Right ventricle myocardium superior (tissue), 1 donor: ENCODE results near the gene LGR4. TPM values are rescaled to one million over a fixed set of nuclear protein-coding genes. Genes with fewer than 3 reads are reported as not detected.
"Not testable (repeated sequence)": the region's sequence is repeated elsewhere in the genome, so short reads cannot be mapped to it uniquely, and the experiment has no call there.

ENCODE experiments used
- ATAC-seq: fragments of 200-7000 bp; cut with Tn5 transposase; one replicate; pipeline ENCODE4 v1.9.1; 2020; ENCODE audit warnings: mild to moderate bottlenecking; ENCODE audit not compliant: poor library complexity
- DNase-seq: peaks from one replicate; pipeline ENCODE4 v3.0.0-alpha.2; 2020
- intact Hi-C: fragments of 100-400 bp; cut with DNase I; formaldehyde crosslinking; loops from one replicate; pipeline ENCODE4 v1.11.2; 2022
- microRNA-seq: library from miRNA; unstranded; fragments of <30 nt; microRNA quantifications from one replicate; pipeline ENCODE4 v1.2.0, GENCODE V29; 2020
- total RNA-seq: library from RNA; stranded (reverse); fragmentation: NEBNext Ultra II Directional; extraction: Animal tissue kit (Norgen Biotek cat#: 25700); gene quantifications from one replicate; pipeline ENCODE4 v1.2.1, GENCODE V29; 2021
- donor health status: DM: no; HTN: yes; CAD: no; lungs with severe emphysema.

Gene LGR4
- total RNA-seq, 1 donor from 2014 or later: 24.2 TPM

DNA sequence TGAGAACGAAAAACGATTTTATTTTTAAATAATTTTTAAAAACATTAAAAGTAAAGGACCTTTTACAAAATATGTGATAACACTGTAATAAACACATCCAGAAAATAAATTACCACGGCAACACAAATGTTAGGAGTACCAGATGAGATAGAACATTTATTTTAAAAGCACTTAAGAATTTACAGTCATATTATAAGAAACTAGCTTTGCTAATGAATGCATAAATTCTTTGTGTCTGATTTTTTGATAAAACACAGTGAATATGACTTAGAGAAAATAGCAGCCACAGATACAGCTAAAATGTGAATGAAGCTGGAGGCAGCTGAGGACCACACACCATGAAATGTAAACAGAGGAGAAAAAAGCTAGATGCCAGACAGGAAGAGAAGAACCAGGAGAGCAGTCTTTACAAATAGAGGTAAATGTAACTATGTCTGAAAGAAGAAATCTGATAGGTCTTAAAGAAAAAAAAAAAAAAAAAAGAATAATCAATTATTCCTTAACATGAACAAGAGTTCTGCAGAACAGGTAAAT lies 124.2 kb downstream of the LGR4 start:
- DNase-seq (no peak), ATAC-seq (no peak)
- intact Hi-C loops: no loop called here

DNA sequence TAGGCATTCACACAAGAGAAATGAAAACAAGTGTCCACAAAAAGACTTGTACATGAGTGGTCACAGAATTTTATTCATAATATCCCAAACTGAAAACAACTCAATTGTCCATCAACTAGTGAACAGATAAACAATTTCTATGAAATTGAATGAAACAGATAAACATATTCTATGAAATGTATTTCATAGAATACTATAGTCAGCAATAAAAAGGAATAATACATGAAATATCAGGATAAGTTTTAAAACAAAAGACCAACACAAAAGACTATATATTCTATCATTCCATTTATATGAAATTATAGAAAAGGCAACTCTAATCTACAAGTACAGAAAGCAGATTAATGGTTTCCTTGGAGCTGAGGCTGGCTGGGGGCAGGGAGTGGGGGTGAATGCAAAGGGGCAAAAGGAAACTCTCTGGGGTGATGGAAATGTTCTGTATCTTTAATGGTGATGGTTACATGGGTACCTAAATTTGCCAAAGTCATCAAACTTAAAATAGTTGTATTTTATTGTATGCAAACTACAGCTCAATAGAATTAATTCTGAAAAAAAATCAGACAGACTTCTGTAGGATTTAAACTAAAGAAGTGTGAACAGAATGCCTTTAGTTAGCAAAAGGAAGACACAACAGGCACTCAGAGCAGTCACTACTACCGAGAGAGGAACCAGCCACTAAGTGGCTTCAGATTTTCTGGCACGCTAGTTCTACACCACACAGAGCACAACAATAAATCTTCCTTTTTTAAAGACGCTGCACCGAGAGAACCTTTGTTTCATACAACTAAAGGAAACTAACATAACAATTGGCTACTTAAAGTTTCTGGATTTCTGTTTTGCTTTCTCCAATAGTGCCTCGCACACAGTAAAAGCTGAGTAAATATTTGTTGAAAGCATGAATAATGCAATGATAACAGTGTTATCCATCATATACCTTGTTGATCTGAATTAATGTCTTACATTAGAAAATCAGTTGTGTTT lies 124.9 kb downstream of the LGR4 start:
- ATAC-seq: peak; percentile 66
- intact Hi-C loops: no loop called here
- no peak for DNase-seq

DNA sequence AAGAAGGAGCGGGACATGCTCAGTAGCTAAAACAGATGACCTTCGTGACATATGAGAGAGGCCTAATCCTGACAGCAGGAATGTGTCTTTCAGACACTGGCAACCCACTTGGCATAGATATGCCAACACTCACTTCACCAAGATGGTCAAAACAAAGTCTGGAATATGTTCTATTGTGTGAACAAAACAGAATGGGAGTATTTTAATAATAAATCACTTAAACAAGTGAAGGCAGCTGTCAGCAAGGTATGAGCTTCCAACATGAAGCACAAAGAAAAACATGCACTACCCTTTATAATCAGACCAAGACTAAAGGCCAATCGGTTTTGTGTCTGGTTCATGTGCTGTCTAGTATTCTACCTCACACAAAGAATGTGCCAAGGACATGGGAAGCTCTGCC lies 132.6 kb downstream of the LGR4 start:
- intact Hi-C loops: no loop called here
- DNase-seq: no peak
- ATAC-seq: peak; percentile 96

DNA sequence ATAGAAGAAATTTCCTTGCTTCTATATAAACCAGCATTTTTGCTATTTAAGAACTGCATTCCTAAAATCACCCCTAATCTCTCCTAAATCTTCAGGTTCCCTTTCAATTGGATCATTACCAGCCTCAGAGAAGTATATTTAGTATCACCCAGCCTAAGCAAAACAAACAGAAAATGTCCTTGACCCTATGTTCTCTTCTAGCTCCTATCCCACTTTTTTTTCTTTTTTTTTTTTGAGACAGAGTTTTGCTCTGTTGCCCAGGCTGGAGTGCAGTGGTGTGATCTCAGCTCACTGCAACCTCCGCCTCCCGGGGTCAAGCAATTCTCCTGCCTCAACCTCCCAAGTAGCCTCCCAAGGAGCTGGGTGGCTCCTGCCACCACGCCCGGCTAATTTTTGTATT lies 137.8 kb downstream of the LGR4 start:
- DNase-seq, ATAC-seq, intact Hi-C loops: not testable (repeated sequence)

DNA sequence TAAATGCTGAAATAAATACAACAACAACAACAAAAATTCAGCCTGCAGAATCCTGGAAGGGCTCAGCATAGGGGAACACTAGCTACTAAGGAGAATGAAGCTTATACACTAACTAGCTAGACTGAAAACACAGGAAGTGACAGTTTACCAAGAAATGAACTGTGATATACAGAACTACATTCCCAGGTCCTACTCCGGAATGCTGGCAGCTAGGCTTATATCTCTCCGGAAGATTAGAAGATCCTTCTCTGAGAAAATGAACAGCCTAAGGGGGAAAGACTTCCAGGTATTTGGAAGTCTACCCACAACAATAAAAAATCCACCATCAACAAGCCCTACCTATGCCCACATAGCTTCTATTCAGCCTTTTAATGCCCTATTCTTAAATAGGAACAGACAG lies 140.6 kb downstream of the LGR4 start:
- DNase-seq (no peak), ATAC-seq (no peak)
- intact Hi-C loops: no loop called here

DNA sequence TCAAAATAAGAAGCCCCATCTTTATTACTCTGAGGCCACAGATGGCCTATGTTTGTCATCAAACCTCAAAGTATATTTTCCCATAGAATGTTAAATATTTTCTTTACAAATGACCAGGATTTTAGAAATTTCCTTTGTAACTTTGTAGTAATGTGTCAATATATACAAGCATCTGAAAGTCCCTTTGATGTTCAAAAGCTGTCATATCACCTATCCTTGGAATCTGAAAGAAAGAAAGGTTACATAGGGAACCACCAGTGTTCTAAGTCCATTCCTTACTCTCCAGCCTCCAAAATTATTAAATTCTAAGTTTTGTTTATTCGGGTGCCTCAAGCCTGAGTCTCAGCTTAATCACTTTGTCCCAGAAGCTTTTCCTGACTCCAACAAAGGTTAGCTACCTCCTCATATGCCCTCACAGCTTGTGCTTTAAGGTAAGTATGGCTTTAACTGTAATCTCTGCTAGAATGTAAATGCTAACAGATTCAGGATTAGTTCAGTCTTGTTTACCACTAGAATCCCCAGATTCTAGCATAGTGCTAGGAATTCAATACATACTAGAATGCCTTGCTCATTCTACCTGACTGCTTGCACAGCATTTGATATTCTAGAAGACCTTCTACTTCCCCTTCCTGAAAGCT lies 141.8 kb downstream of the LGR4 start:
- intact Hi-C loops: no loop called here
- ATAC-seq (no peak), DNase-seq (no peak)

DNA sequence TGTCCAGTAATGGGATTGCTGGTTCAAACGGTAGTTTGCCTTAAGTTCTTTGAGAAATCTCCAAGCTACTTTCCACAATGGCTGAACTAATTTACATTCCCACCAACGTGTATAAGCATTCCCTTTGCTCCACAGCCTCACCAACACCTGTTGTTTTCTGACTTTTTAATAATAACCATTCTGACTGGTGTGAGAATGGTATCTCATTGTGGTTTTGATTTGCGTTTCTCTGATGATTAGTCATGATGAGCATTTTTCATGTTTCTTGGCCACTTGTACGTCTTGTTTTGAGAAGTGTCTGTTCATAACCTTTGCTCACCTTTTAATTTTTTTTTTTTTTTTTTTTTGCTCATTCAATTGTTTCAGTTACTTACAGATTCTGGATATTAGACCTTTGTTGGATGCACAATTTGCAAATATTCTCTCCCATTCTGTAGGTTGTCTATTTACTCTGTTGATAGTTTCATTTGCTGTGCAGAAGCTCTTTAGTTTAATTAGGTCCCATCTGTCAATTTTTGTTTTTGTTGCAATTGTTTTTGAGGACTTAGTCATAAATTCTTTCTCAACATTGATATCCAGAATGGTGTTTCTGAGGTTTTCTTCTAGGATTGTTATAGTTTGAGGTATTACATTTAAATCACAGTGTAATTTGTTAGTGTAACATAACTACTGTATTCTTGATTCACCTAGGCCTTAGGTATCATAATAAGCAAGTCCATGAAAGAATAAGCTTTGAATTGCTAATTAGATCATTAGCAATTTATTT lies 142.5 kb downstream of the LGR4 start:
- intact Hi-C loops: no loop called here
- DNase-seq (no peak), ATAC-seq (no peak)

DNA sequence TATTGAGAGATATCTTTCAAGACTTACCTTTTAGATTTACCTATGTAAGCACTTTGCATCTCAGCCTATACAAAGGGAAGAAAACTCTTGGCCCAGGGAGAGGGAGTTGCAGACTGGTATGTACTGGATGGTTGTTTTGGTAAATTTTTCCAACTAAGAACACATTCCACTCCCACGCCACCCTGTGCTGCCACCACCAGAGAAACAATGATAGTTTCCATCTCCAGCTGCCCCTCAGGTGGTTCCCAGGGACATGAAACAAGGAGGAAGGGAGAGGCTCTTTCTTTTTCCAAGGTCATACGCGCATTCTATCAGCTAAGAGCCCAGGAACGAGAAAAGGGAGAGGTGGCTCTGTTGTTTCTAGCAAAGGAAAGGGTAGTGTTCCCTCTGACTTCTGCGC lies 144.0 kb downstream of the LGR4 start:
- DNase-seq (no peak), ATAC-seq (no peak)
- intact Hi-C loops: no loop called here

DNA sequence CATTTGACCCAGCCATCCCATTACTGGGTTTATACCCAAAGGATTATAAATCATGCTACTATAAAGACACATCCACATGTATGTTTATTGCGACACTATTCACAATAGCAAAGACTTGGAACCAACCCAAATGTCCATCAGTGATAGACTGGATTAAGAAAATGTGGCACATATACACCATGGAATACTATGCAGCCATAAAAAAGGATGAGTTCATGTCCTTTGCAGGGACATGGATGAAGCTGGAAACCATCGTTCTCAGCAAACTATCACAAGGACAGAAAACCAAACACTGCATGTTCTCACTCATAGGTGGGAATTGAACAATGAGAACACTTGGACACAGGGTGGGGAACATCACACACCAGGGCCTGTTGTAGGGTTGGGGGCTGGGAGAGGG lies 145.5 kb downstream of the LGR4 start:
- ATAC-seq, intact Hi-C loops, DNase-seq: not testable (repeated sequence)

DNA sequence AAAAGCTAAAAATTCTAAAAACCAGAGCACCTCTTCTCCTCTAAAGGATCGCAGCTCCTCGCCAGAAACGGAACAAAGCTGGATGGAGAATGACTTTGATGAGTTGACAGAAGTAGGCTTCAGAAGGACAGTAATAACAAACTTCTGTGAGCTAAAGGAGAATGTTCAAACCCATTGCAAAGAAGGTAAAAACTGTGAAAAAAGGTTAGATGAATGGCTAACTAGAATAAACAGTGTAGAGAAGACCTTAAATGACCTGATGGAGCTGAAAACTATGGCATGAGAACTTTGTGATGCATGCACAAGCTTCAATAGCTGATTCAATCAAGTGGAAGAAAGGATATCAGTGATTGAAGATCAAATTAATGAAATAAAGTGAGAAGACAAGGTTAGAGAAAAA lies 150.4 kb downstream of the LGR4 start:
- intact Hi-C loops, DNase-seq, ATAC-seq: not testable (repeated sequence)

DNA sequence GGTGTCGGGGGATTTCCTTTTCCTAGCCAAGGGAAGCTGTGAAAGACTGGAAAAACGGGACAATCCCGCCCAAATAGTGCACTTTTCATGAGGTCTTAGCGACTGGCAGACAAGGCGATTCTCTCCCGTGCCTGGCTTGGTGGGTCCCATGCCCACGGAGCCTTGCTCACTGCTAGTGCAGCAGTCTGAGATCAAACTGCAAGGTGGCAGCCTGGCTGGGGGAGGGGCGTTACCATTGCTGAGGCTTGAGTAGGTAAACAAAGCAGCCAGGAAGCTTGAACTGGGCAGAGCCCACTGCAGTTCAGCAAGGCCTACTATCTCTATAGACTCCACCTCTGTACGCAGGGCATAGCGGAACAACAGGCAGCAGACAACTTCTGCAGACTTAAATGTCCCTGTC lies 151.2 kb downstream of the LGR4 start:
- intact Hi-C loops, DNase-seq, ATAC-seq: not testable (repeated sequence)

DNA sequence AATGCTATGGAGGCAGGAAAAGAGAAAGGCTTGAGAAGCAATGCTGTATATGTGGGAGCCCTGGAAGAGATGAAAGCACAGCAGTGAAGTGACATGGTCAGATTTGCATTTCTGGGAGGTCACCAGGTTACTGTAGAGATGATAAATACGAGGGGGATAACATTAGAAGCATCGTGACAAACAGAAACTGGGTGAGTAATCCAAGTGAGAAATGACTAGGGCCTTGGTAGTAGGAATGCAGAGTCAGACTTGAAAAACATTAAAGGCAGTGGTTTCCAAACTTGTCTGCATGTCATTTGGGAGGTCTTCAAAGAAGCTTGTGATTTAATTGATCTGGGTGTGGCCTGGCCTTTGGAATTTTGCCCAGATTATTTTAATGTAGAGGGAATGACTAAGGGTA lies 153.5 kb downstream of the LGR4 start:
- intact Hi-C loops: no loop called here
- DNase-seq (no peak), ATAC-seq (no peak)

DNA sequence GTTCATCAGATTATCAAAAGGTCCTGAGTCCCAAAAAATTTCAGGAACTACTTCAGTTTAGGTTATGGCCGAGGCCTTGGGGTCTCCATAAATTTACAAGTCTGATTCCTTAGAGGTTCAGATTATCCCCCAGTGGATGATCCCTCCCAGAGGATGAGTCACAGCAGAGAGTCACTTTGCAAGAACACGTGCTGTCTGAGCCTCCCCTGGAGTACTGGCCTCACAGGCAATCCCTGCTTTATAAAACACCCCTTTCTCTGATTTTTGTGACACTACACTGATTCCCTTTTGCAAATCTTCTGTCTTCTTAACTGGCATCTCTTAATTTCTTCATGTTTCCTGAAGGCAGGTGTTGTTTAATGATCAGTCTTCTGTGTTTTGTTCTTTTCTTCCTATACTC lies 154.8 kb downstream of the LGR4 start:
- no peak for ATAC-seq
- intact Hi-C loops: no loop called here
- DNase-seq: no peak

Small RNAs within 50 kb of the gene (microRNA-seq; reads per million reads assigned to microRNA genes)
- not detected for gene MIR8087

Other genes with a start within 250 kb of the LGR4 start
- 3.6 TPM for gene CCDC34, start 109.6 kb downstream of the LGR4 start, total RNA-seq
- gene LIN7C, start 34.0 kb upstream of the LGR4 start, total RNA-seq: 14.9 TPM
- 4.0 TPM for gene BDNF, start 227.7 kb upstream of the LGR4 start, total RNA-seq